Smooth muscle cell (in vitro differentiated cells): ENCODE measurements around the gene LYPD3. TPM values are rescaled to one million over a fixed set of nuclear protein-coding genes. Genes with fewer than 3 reads are reported as not detected.

Experiments used
- DNase-seq: peaks from one replicate; lab custom pipeline; 2025; ENCODE audit not compliant: unreplicated experiment; lab: John Stamatoyannopoulos, UW
- H2AFZ ChIP-seq: fragments of 200-600 bp; sonication (generic); 2 replicates; pipeline ENCODE4 v1.6.0; 2016; ENCODE audit warnings: antibody characterized with exemption, low read depth, mild to moderate bottlenecking
- H3F3A ChIP-seq: fragments of 200-600 bp; sonication (generic); 2 replicates; pipeline ENCODE4 v1.6.0; 2017; ENCODE audit warnings: antibody characterized with exemption, low read depth
- H3K27ac ChIP-seq: fragments of 200-600 bp; sonication (generic); 2 replicates; pipeline ENCODE4 v1.5.1; 2016; ENCODE audit warnings: low read depth, mild to moderate bottlenecking
- H3K27me3 ChIP-seq: fragments of 200-600 bp; sonication (generic); 2 replicates; pipeline ENCODE4 v1.6.1; 2016; ENCODE audit warnings: low read depth, mild to moderate bottlenecking
- H3K36me3 ChIP-seq: fragments of 200-600 bp; sonication (generic); 2 replicates; pipeline ENCODE4 v1.5.1; 2016; ENCODE audit warnings: low read depth
- H3K4me1 ChIP-seq: fragments of 200-600 bp; sonication (generic); 2 replicates; pipeline ENCODE4 v1.5.1; 2016; ENCODE audit warnings: low read depth
- H3K4me2 ChIP-seq: fragments of 200-600 bp; sonication (generic); 2 replicates; pipeline ENCODE4 v1.6.0; 2016; ENCODE audit warnings: mild to moderate bottlenecking
- H3K4me3 ChIP-seq: fragments of 200-600 bp; sonication (generic); 2 replicates; pipeline ENCODE4 v1.5.1; 2016; ENCODE audit warnings: mild to moderate bottlenecking
- H3K79me2 ChIP-seq: fragments of 200-600 bp; sonication (generic); 2 replicates; pipeline ENCODE4 v1.6.0; 2016; ENCODE audit warnings: low read depth, mild to moderate bottlenecking
- H3K9ac ChIP-seq: fragments of 200-600 bp; sonication (generic); 2 replicates; pipeline ENCODE4 v1.6.0; 2016; ENCODE audit warnings: low read depth
- H3K9me3 ChIP-seq: fragments of 200-600 bp; sonication (generic); replicated peaks from 2 replicates; pipeline ENCODE4 v1.5.1; 2016; ENCODE audit warnings: low read depth
- H4K20me1 ChIP-seq: fragments of 200-600 bp; sonication (generic); 2 replicates; pipeline ENCODE4 v1.6.0; 2016; ENCODE audit warnings: low read depth
- CTCF ChIP-seq: fragments of 200-600 bp; sonication (generic); IDR thresholded peaks from 2 replicates; pipeline ENCODE4 v1.5.1; 2017; ENCODE audit warnings: borderline replicate concordance, mild to moderate bottlenecking, antibody characterized with exemption; ENCODE audit not compliant: insufficient read depth, poor library complexity, severe bottlenecking
- WGBS: methylation state at CpG from one replicate; pipeline ENCODE4 v1.1.7; 2016; ENCODE audit warnings: low lambda C conversion rate; 5-methylcytosine and 5-hydroxymethylcytosine counted together
- polyA plus RNA-seq: library from polyadenylated mRNA; unstranded; fragments of >200 nt; fragmentation: Nextera tagmentation; extraction: Ambion mirVana; gene quantifications from 2 replicates; pipeline ENCODE4 v1.2.1, GENCODE V29; 2016
- total RNA-seq: library from RNA; depleted of rRNA; stranded (reverse); fragments of >200 nt; gene quantifications from 2 replicates; pipeline ENCODE4 v1.2.3, GENCODE V29; 2014

The LYPD3 gene
- total and polyA plus RNA-seq, 2 experiments from 2014 or later = 17.9 to 20.6 TPM

- 74% methylated on average over 4 of the region's 4 CpGs for WGBS
Observed at GRCh38 chr19:43416951-43417623, 48.3 kb downstream of the LYPD3 start.

GRCh38 chr19:43414554-43414953 lies 50.9 kb downstream of the LYPD3 start, which contains the start of gene TEX101:
Gene TEX101 (plus strand): TSS chr19:43414890. CDS start chr19:43415920, 1,030 bp downstream.
- Histone ChIP-seq H3F3A (no peaks in the 10 kb centered on the region), H3K9ac (no peak within 1 kb of the TSS), H3K9me3 (no peaks in the 10 kb centered on the region), H3K4me2 (no peak within 1 kb of the TSS), H4K20me1 (no peaks in the 10 kb centered on the region), H3K79me2 (no peaks in the 10 kb centered on the region), H3K36me3 (no peaks in the 10 kb centered on the region), H3K4me3 (no peak within 1 kb of the TSS), H2AFZ (no peak within 1 kb of the TSS), H3K27ac (no peak within 1 kb of the TSS), H3K4me1 (no peaks in the 10 kb centered on the region), H3K27me3 (no peaks in the 10 kb centered on the region)
- 94% methylated on average over 21 of the region's 21 CpGs for WGBS
- DNase-seq = no peak
- no peak for TF ChIP-seq CTCF

More at GRCh38 chr19:43416951-43417623, 48.3 kb downstream of the LYPD3 start:
- no peaks in the 10 kb centered on the region for H3K27me3 ChIP-seq
- no peaks in the 10 kb centered on the region for H3F3A ChIP-seq
- H3K36me3 ChIP-seq = no peaks in the 10 kb centered on the region
- H3K79me2 ChIP-seq = no peaks in the 10 kb centered on the region
- no peak overlapping the region for H2AFZ ChIP-seq
- no peak for DNase-seq
- TF ChIP-seq CTCF = no peak
- H4K20me1 ChIP-seq = no peaks in the 10 kb centered on the region
- no peak overlapping the region for H3K9ac ChIP-seq
- no peak overlapping the region for H3K27ac ChIP-seq
- no peak overlapping the region for H3K4me2 ChIP-seq
- no peaks in the 10 kb centered on the region for H3K4me1 ChIP-seq
- no peaks in the 10 kb centered on the region for H3K9me3 ChIP-seq
- H3K4me3 ChIP-seq = no peak overlapping the region

GRCh38 chr19:43412441-43412840 lies 53.0 kb downstream of the LYPD3 start:
- Histone ChIP-seq H3K36me3 (no peaks in the 10 kb centered on the region), H3K27ac (no peak overlapping the region), H4K20me1 (no peaks in the 10 kb centered on the region), H3K4me3 (no peak overlapping the region), H3K9me3 (no peaks in the 10 kb centered on the region), H3K79me2 (no peaks in the 10 kb centered on the region), H2AFZ (no peak overlapping the region), H3K4me2 (no peak overlapping the region), H3K4me1 (no peaks in the 10 kb centered on the region), H3F3A (no peaks in the 10 kb centered on the region), H3K9ac (no peak overlapping the region), H3K27me3 (no peaks in the 10 kb centered on the region)
- no peak for DNase-seq
- WGBS = 82% methylated on average over 6 of the region's 6 CpGs
- TF ChIP-seq CTCF = no peak

Other genes starting within 250 kb of the LYPD3 start
- gene PSG9, start 196.1 kb downstream of the LYPD3 start, total RNA-seq = not detected in 2 replicates
- not detected in 2 replicates for gene PSG9, start 196.1 kb downstream of the LYPD3 start, polyA plus RNA-seq
- not detected in 2 replicates for gene CD177, start 111.9 kb downstream of the LYPD3 start, total RNA-seq
- not detected in 2 replicates for gene CD177, start 111.9 kb downstream of the LYPD3 start, polyA plus RNA-seq
- gene TEX101, start 50.7 kb downstream of the LYPD3 start, total RNA-seq = not detected in 2 replicates
- gene TEX101, start 50.7 kb downstream of the LYPD3 start, polyA plus RNA-seq = not detected in 2 replicates
- gene PHLDB3, start 39.1 kb upstream of the LYPD3 start, total RNA-seq = 7.2 and 8.9 TPM in 2 replicates
- 8.6 and 17.4 TPM in 2 replicates for gene PHLDB3, start 39.1 kb upstream of the LYPD3 start, polyA plus RNA-seq
- gene ETHE1, start 61.6 kb upstream of the LYPD3 start, total RNA-seq = 45.4 and 61.1 TPM in 2 replicates
- 57.6 and 61.4 TPM in 2 replicates for gene ETHE1, start 61.6 kb upstream of the LYPD3 start, polyA plus RNA-seq
- gene ZNF575, start 67.6 kb upstream of the LYPD3 start, total RNA-seq = 0.18 TPM in 1 of 2 replicates, not detected in the other
- gene ZNF575, start 67.6 kb upstream of the LYPD3 start, polyA plus RNA-seq = 1.7 and 2.4 TPM in 2 replicates
- 19.0 and 24.9 TPM in 2 replicates for gene XRCC1, start 109.9 kb upstream of the LYPD3 start, total RNA-seq
- gene XRCC1, start 109.9 kb upstream of the LYPD3 start, polyA plus RNA-seq = 35.1 and 43.0 TPM in 2 replicates
- gene PINLYP, start 110.2 kb upstream of the LYPD3 start, total RNA-seq = 1.7 and 5.5 TPM in 2 replicates
- gene PINLYP, start 110.2 kb upstream of the LYPD3 start, polyA plus RNA-seq = 2.2 and 8.3 TPM in 2 replicates
- gene IRGQ, start 130.5 kb upstream of the LYPD3 start, total RNA-seq = 11.1 and 13.1 TPM in 2 replicates
- gene IRGQ, start 130.5 kb upstream of the LYPD3 start, polyA plus RNA-seq = 13.1 and 14.3 TPM in 2 replicates
- gene ZNF576, start 131.0 kb upstream of the LYPD3 start, total RNA-seq = 2.7 and 10.7 TPM in 2 replicates
- 13.7 and 14.5 TPM in 2 replicates for gene ZNF576, start 131.0 kb upstream of the LYPD3 start, polyA plus RNA-seq
- 0.09 and 0.27 TPM in 2 replicates for gene SRRM5, start 146.5 kb upstream of the LYPD3 start, total RNA-seq
- 0.34 TPM in 1 of 2 replicates, not detected in the other for gene SRRM5, start 146.5 kb upstream of the LYPD3 start, polyA plus RNA-seq
- gene ZNF428, start 154.0 kb upstream of the LYPD3 start, total RNA-seq = 12.9 and 20.3 TPM in 2 replicates
- 61.4 and 63.1 TPM in 2 replicates for gene ZNF428, start 154.0 kb upstream of the LYPD3 start, polyA plus RNA-seq
- gene CADM4, start 174.2 kb upstream of the LYPD3 start, total RNA-seq = 2.4 and 3.7 TPM in 2 replicates
- 1.9 and 8.3 TPM in 2 replicates for gene CADM4, start 174.2 kb upstream of the LYPD3 start, polyA plus RNA-seq
- gene PLAUR, start 204.6 kb upstream of the LYPD3 start, total RNA-seq = 67.0 and 105 TPM in 2 replicates
- gene PLAUR, start 204.6 kb upstream of the LYPD3 start, polyA plus RNA-seq = 107 and 115 TPM in 2 replicates